ENCODE results near the gene ZRANB1.

Gene ZRANB1

GRCh38 chr10:125016611-125017202 is 74.8 kb downstream of the ZRANB1 start:
- no peak for TF ChIP-seq CTCF (IDR thresholded peaks at IDR 0.05; ENCODE audit: low read depth, low read length)
- DNase-seq (ENCODE audit: extremely low read depth, low read depth), result no peak

- no peak for DNase-seq (ENCODE audit: extremely low read depth, low read depth)
- TF ChIP-seq CTCF (IDR thresholded peaks at IDR 0.05; ENCODE audit: low read depth, low read length), result no peak
Measured at GRCh38 chr10:125017547-125018298, 75.8 kb downstream of the ZRANB1 start.

GRCh38 chr10:125018576-125019143 is 76.7 kb downstream of the ZRANB1 start:
- DNase-seq (ENCODE audit: extremely low read depth, low read depth), result no peak
- TF ChIP-seq CTCF (IDR thresholded peaks at IDR 0.05; ENCODE audit: low read depth, low read length), result no peak

GRCh38 chr10:125020386-125020785 is 78.5 kb downstream of the ZRANB1 start:
- no peak for TF ChIP-seq CTCF (IDR thresholded peaks at IDR 0.05; ENCODE audit: low read depth, low read length)
- no peak for DNase-seq (ENCODE audit: extremely low read depth, low read depth)

- TF ChIP-seq CTCF (IDR thresholded peaks at IDR 0.05; ENCODE audit: low read depth, low read length), result no peak
- DNase-seq (ENCODE audit: extremely low read depth, low read depth), result no peak
Measured at GRCh38 chr10:125020871-125021270, 78.9 kb downstream of the ZRANB1 start.

GRCh38 chr10:125021686-125022344 is 79.9 kb downstream of the ZRANB1 start:
- no peak for DNase-seq (ENCODE audit: extremely low read depth, low read depth)
- no peak for TF ChIP-seq CTCF (IDR thresholded peaks at IDR 0.05; ENCODE audit: low read depth, low read length)

GRCh38 chr10:125022671-125023070 is 80.7 kb downstream of the ZRANB1 start:
- no peak for TF ChIP-seq CTCF (IDR thresholded peaks at IDR 0.05; ENCODE audit: low read depth, low read length)
- DNase-seq (ENCODE audit: extremely low read depth, low read depth), result no peak

Measured in AG09319 (cell line).